Renal cortical epithelial cell (primary cell): ENCODE measurements around the gene GALC. TPM values are rescaled to one million over a fixed set of nuclear protein-coding genes. Genes with fewer than 3 reads are reported as not detected.

Experiments
- DNase-seq: peaks from one replicate; pipeline ENCODE4 v3.0.0-alpha.2; 2011; ENCODE audit warnings: low read depth
- total RNA-seq: library from RNA; depleted of rRNA; stranded (reverse); fragments of >200 nt; gene quantifications from 2 replicates; pipeline ENCODE4 v1.2.3, GENCODE V29; 2014

Gene GALC
- total RNA-seq, 1 donor from 2014 or later: 25.4 TPM

- DNase-seq: no peak
These were observed 13.2 kb upstream of the GALC start for GRCh38 chr14:88005978-88006851.

GRCh38 chr14:88005050-88005481 lies 12.1 kb upstream of the GALC start, which contains the start of gene GPR65:
Gene GPR65, plus strand, starts transcription at chr14:88005135. Its CDS starts 5,713 bp downstream, at chr14:88010848.
- DNase-seq: no peak

GRCh38 chr14:88004506-88005036 lies 11.6 kb upstream of the GALC start:
- DNase-seq: no peak

GRCh38 chr14:88003425-88003824 lies 10.4 kb upstream of the GALC start:
- no peak for DNase-seq

- DNase-seq: no peak
These were observed 9.6 kb upstream of the GALC start for GRCh38 chr14:88002421-88003075.

GRCh38 chr14:87999277-87999676 lies 6.3 kb upstream of the GALC start:
- no peak for DNase-seq

GRCh38 chr14:87998482-87998881 lies 5.5 kb upstream of the GALC start:
- DNase-seq: no peak

GRCh38 chr14:87996291-87996592 lies 3.3 kb upstream of the GALC start:
- DNase-seq: no peak

- peak; percentile 30 for DNase-seq
These were observed 2.7 kb upstream of the GALC start for GRCh38 chr14:87995500-87996290.

- no peak for DNase-seq
These were observed 2.0 kb upstream of the GALC start for GRCh38 chr14:87994974-87995373.

- peak; percentile 4 for DNase-seq
These were observed 650 bp downstream of the GALC start for GRCh38 chr14:87992346-87992717.

GRCh38 chr14:87990682-87991081 lies 2.3 kb downstream of the GALC start:
- no peak for DNase-seq

GRCh38 chr14:87989956-87990299 lies 3.1 kb downstream of the GALC start:
- no peak for DNase-seq

GRCh38 chr14:87989221-87989955 lies 3.6 kb downstream of the GALC start:
- DNase-seq: no peak

- no peak for DNase-seq
These were observed 13.3 kb downstream of the GALC start for GRCh38 chr14:87979689-87980088.

GRCh38 chr14:87975636-87976035 lies 17.3 kb downstream of the GALC start:
- DNase-seq: no peak

- no peak for DNase-seq
These were observed 22.0 kb downstream of the GALC start for GRCh38 chr14:87971010-87971409.

GRCh38 chr14:87967496-87967895 lies 25.5 kb downstream of the GALC start:
- DNase-seq: no peak

GRCh38 chr14:87966816-87967215 lies 26.2 kb downstream of the GALC start:
- peak; percentile 20 for DNase-seq

- no peak for DNase-seq
These were observed 31.7 kb downstream of the GALC start for GRCh38 chr14:87961246-87961645.

- no peak for DNase-seq
These were observed 32.8 kb downstream of the GALC start for GRCh38 chr14:87960013-87960787.
